ENCODE data around the gene FANCC.

DNA sequence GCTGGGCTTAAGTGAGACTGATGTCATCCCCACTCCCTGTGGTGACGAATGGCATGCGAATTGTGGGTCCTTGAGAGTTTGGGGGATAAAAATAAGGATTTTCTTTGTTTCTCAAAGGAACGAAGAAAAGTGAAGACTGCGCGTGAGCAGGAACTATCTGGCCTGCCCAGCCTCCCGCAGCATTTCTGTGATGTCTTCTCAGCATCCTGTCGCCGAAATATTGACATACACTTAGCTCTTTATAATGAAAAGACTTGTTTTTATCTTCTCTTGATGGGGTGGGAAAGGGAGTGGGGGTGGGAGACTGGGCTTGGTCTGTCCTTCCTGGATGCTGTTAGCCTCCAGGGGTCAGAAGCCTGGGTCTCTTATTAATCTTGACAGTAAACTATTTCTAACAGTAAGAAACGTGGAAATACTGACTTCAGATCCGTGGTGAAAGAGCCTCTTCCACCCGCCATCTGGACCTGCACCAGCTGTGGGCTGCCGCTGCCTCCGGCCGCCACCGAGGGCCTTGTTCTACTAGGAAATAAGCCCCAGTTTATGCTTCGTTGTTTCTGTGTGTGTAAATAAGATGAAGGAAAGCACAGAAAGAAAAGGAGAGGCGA lies 239.6 kb downstream of the FANCC start:
- TF ChIP-seq POLR2A (IDR thresholded peaks at IDR 0.05; ENCODE audit: low read depth, low read length) (no peak), BHLHE40 (IDR thresholded peaks at IDR 0.05; ENCODE audit: low read depth, low read length) (no peak), MAFK (IDR thresholded peaks at IDR 0.05; ENCODE audit: low read depth, low read length) (no peak), RAD21 (IDR thresholded peaks at IDR 0.05; ENCODE audit: low read length) (no peak), NFE2L2 (IDR thresholded peaks at IDR 0.05; ENCODE audit: low read depth, low read length) (no peak), SMC3 (IDR thresholded peaks at IDR 0.05; ENCODE audit: low read depth, low read length) (no peak), RFX5 (IDR thresholded peaks at IDR 0.05; ENCODE audit: low read depth, low read length) (no peak), FOS (IDR thresholded peaks at IDR 0.05; ENCODE audit: low read depth, low read length) (no peak), CHD1 (IDR thresholded peaks at IDR 0.05; ENCODE audit: low read depth, low read length) (no peak)
- TF ChIP-seq, protein P1, sequence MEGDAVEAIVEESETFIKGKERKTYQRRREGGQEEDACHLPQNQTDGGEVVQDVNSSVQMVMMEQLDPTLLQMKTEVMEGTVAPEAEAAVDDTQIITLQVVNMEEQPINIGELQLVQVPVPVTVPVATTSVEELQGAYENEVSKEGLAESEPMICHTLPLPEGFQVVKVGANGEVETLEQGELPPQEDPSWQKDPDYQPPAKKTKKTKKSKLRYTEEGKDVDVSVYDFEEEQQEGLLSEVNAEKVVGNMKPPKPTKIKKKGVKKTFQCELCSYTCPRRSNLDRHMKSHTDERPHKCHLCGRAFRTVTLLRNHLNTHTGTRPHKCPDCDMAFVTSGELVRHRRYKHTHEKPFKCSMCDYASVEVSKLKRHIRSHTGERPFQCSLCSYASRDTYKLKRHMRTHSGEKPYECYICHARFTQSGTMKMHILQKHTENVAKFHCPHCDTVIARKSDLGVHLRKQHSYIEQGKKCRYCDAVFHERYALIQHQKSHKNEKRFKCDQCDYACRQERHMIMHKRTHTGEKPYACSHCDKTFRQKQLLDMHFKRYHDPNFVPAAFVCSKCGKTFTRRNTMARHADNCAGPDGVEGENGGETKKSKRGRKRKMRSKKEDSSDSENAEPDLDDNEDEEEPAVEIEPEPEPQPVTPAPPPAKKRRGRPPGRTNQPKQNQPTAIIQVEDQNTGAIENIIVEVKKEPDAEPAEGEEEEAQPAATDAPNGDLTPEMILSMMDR (conservative IDR thresholded peaks at IDR 0.05; ENCODE audit: low read depth, low read length): no peak
- TF ChIP-seq, protein P2, sequence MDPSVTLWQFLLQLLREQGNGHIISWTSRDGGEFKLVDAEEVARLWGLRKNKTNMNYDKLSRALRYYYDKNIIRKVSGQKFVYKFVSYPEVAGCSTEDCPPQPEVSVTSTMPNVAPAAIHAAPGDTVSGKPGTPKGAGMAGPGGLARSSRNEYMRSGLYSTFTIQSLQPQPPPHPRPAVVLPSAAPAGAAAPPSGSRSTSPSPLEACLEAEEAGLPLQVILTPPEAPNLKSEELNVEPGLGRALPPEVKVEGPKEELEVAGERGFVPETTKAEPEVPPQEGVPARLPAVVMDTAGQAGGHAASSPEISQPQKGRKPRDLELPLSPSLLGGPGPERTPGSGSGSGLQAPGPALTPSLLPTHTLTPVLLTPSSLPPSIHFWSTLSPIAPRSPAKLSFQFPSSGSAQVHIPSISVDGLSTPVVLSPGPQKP (IDR thresholded peaks at IDR 0.05; ENCODE audit: borderline replicate concordance, low read depth, low read length): no peak
- TF ChIP-seq, protein P3, sequence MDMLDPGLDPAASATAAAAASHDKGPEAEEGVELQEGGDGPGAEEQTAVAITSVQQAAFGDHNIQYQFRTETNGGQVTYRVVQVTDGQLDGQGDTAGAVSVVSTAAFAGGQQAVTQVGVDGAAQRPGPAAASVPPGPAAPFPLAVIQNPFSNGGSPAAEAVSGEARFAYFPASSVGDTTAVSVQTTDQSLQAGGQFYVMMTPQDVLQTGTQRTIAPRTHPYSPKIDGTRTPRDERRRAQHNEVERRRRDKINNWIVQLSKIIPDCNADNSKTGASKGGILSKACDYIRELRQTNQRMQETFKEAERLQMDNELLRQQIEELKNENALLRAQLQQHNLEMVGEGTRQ (IDR thresholded peaks at IDR 0.05; ENCODE audit: low read depth, low read length): no peak

Measured in IMR-90 (cell line).